ENCODE data around the gene PIGB. TPM values are rescaled to one million over a fixed set of nuclear protein-coding genes. Genes with fewer than 3 reads are reported as not detected.

The PIGB gene
- total and polyA plus RNA-seq, 2 of the 8 experiments (the other 6 are each of a cell fraction or from before 2014, with no cell fraction given), result 4.3 to 11.7 TPM

- Histone ChIP-seq H3K4me2 (ENCODE audit: insufficient read depth in 1 of 2, low read depth in 2 of 2, low read length in 2 of 2) (no peak overlapping the region), H3K4me3 (ENCODE audit: extremely low read depth in 1 of 4, insufficient read depth in 2 of 4, low read depth in 3 of 4, low read length in 4 of 4) (no peak overlapping the region), H3K27me3 (replicated peaks in 1 of 4; ENCODE audit: control insufficient read depth in 3 of 4, extremely low read depth in 1 of 4, insufficient read depth in 3 of 4, low read length in 3 of 4) (no peaks in the 10 kb centered on the region), H2AK5ac (ENCODE audit: low read depth, low read length) (no peak overlapping the region), H2BK20ac (ENCODE audit: low read length) (no peak overlapping the region), H4K20me1 (replicated peaks in 1 of 2; ENCODE audit: control insufficient read depth in 1 of 2, insufficient read depth in 2 of 2, low read length in 2 of 2) (peaks cover 0 to 1% of the 10 kb centered on the region in 2 experiments), H4K91ac (replicated peaks; ENCODE audit: insufficient read length, low read length) (no peak overlapping the region), H3K56ac (replicated peaks; ENCODE audit: insufficient read length, low read depth, low read length) (no peak overlapping the region), H3K4ac (replicated peaks; ENCODE audit: insufficient read length, low read depth, low read length) (no peak overlapping the region), H2BK5ac (ENCODE audit: low read depth, low read length) (no peak overlapping the region), H3K4me1 (replicated peaks in 1 of 4; ENCODE audit: control insufficient read depth in 3 of 4, insufficient read depth in 4 of 4, low read length in 3 of 4) (no peaks in the 10 kb centered on the region), H3K79me2 (ENCODE audit: control insufficient read depth in 1 of 2, insufficient read depth in 2 of 2, low read length in 2 of 2) (no peaks in the 10 kb centered on the region), H2AFZ (ENCODE audit: low read length) (no peak overlapping the region), H3K9ac (replicated peaks in 1 of 4; ENCODE audit: extremely low read depth in 1 of 4, low read depth in 3 of 4, low read length in 3 of 4) (no peak overlapping the region), H4K5ac (ENCODE audit: insufficient read length, low read depth, low read length) (no peak overlapping the region), H2BK12ac (ENCODE audit: low read depth, low read length) (no peak overlapping the region), H3K23me2 (ENCODE audit: low read depth, low read length) (no peaks in the 10 kb centered on the region), H3K9me3 (ENCODE audit: insufficient read depth in 2 of 2, low read depth in 1 of 2, low read length in 1 of 2) (no peaks in the 10 kb centered on the region), H3K23ac (ENCODE audit: insufficient read length) (no peak overlapping the region), H3K36me3 (ENCODE audit: control insufficient read depth in 2 of 4, insufficient read depth in 4 of 4, low read length in 3 of 4) (no peaks in the 10 kb centered on the region), H2BK15ac (ENCODE audit: low read length) (no peak overlapping the region), H3K27ac (ENCODE audit: low read depth, low read length) (no peak overlapping the region), H3K18ac (ENCODE audit: extremely low read depth, low read length) (no peak overlapping the region), H4K8ac (ENCODE audit: extremely low read depth, insufficient read depth, low read length) (no peak overlapping the region), H3K14ac (ENCODE audit: insufficient read length) (no peak overlapping the region), H2BK120ac (replicated peaks; ENCODE audit: low read depth, low read length) (no peak overlapping the region), H3K79me1 (ENCODE audit: low read depth, low read length) (no peaks in the 10 kb centered on the region)
- CTCF ChIA-PET (ENCODE audit: partially characterized antibody), result no interaction called here
- FAIRE-seq (no peak), DNase-seq (ENCODE audit: low read depth in 1 of 2, low spot score in 2 of 2) (no peak)
- POLR2A ChIA-PET (ENCODE audit: partially characterized antibody), result no interaction called here
- no peak for TF ChIP-seq YY1 (IDR thresholded peaks at IDR 0.05; ENCODE audit: low read depth, low read length)
- TF ChIP-seq TBP (IDR thresholded peaks at IDR 0.05; ENCODE audit: low read depth, low read length), result no peak
- TF ChIP-seq NANOG (IDR thresholded peaks at IDR 0.05; ENCODE audit: insufficient read depth, low read depth, low read length, poor library complexity, severe bottlenecking), result no peak
- no peak for TF ChIP-seq ATF3 (IDR thresholded peaks at IDR 0.05; ENCODE audit: insufficient read depth, low read depth, low read length)
- TF ChIP-seq ZNF274 (IDR thresholded peaks at IDR 0.05; ENCODE audit: borderline replicate concordance, extremely low read depth, low read length), result no peak
- no peak for TF ChIP-seq KDM4A (IDR thresholded peaks at IDR 0.05; ENCODE audit: low read depth, low read length, severe bottlenecking)
- no peak for TF ChIP-seq TAF7 (optimal IDR thresholded peaks at IDR 0.05; ENCODE audit: borderline replicate concordance, low read depth, low read length)
- TF ChIP-seq CEBPB (IDR thresholded peaks at IDR 0.05; ENCODE audit: low read depth, low read length), result no peak
- TF ChIP-seq CHD1 (IDR thresholded peaks at IDR 0.05; ENCODE audit: low read depth, low read length), result no peak
- TF ChIP-seq GABPA (IDR thresholded peaks at IDR 0.05; ENCODE audit: borderline replicate concordance, insufficient read depth, low read length), result no peak
- 90% methylated on average over 1 of the region's 1 CpG; no CpG with 5 or more reads in 1 of the 2 experiments for WGBS, 2 experiments (ENCODE audit: extremely low coverage in 1 of 2, insufficient coverage in 1 of 2, insufficient read length in 1 of 2, insufficient replicate concordance in 2 of 2, low coverage in 1 of 2, low lambda C conversion rate in 2 of 2, missing lambda C conversion rate in 1 of 2)
Measured at GRCh38 chr15:55337160-55337559, 18.1 kb downstream of the PIGB start.

All from H1 (cell line).